PC-3 (cell line): ENCODE results near the gene GALNT14.

Experiments
- EZH2 ChIP-seq: fragments of 300-600 bp; sonication (generic); IDR thresholded peaks from one replicate; pipeline ENCODE4 v1.6.1; 2017; ENCODE audit warnings: antibody characterized with exemption, mild to moderate bottlenecking, low read length; ENCODE audit not compliant: unreplicated experiment
- EZH2phosphoT487 ChIP-seq: fragments of 300-600 bp; sonication (generic); IDR thresholded peaks from 2 replicates; pipeline ENCODE4 v1.6.1; 2018; ENCODE audit warnings: mild to moderate bottlenecking, antibody characterized with exemption, low read length, borderline replicate concordance
- TF ChIP-seq, protein P1 (sequence below): fragments of 300-600 bp; sonication (generic); conservative IDR thresholded peaks from 2 replicates; pipeline ENCODE4 v1.5.1; 2017; ENCODE audit warnings: antibody characterized with exemption, low read depth, mild to moderate bottlenecking, low read length

DNA sequence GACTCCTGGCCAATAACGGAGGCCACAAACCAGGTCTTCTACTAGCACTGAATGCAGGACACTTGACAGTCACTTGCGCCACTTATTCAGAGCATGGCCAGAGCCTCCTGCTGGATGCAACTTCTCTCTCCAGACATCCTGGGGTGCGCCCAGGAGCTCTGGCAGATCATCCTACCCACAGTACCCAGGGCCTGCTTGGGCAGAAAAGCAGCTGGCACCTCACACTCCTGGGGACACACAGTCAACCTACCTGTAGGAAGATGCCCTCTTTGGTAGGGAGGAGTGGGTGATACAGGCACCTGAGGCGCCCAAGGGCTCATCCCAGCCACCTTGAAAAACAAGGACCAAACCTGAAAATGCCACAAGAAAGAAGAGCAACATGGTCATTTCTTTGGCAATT lies 13.3 kb downstream of the GALNT14 start:
- TF ChIP-seq, protein P1, sequence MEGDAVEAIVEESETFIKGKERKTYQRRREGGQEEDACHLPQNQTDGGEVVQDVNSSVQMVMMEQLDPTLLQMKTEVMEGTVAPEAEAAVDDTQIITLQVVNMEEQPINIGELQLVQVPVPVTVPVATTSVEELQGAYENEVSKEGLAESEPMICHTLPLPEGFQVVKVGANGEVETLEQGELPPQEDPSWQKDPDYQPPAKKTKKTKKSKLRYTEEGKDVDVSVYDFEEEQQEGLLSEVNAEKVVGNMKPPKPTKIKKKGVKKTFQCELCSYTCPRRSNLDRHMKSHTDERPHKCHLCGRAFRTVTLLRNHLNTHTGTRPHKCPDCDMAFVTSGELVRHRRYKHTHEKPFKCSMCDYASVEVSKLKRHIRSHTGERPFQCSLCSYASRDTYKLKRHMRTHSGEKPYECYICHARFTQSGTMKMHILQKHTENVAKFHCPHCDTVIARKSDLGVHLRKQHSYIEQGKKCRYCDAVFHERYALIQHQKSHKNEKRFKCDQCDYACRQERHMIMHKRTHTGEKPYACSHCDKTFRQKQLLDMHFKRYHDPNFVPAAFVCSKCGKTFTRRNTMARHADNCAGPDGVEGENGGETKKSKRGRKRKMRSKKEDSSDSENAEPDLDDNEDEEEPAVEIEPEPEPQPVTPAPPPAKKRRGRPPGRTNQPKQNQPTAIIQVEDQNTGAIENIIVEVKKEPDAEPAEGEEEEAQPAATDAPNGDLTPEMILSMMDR: no peak
- no peak for TF ChIP-seq EZH2
- TF ChIP-seq EZH2phosphoT487: no peak
